IMR-90 (cell line): ENCODE data around the gene ANG. TPM values are rescaled to one million over a fixed set of nuclear protein-coding genes. Genes with fewer than 3 reads are reported as not detected.

Experiments used
- ATAC-seq: fragments of 200-7000 bp; cut with Tn5 transposase; 2 replicates; pipeline ENCODE4 v1.9.1; 2020; ENCODE audit warnings: low read depth, mild to moderate bottlenecking, moderate library complexity
- BruUV-seq: library from RNA; stranded (reverse); fragments of 400-500 nt; replicated peaks from 2 replicates; lab custom pipeline; 2021; lab: Mats Ljungman, UMichigan
- CTCF ChIA-PET: fragments of 300-600 bp; formaldehyde crosslinking; extraction: SDS; loops from one replicate; lab custom pipeline; 2021; ENCODE audit warnings: antibody characterized with exemption; lab: Yijun Ruan, JAX
- POLR2A ChIA-PET: fragments of 300-600 bp; sonication (Branson Sonifier 250); formaldehyde crosslinking; loops from one replicate; lab custom pipeline; 2022; ENCODE audit warnings: antibody characterized with exemption; ENCODE audit not compliant: unreplicated experiment; lab: Charles Lee
- DNase-seq: peaks from one replicate; pipeline ENCODE4 v3.0.0; 2013
- H2AFZ ChIP-seq: replicated peaks from 2 replicates; pipeline ENCODE3; 2013; ENCODE audit warnings: low read length, mild to moderate bottlenecking; ENCODE audit not compliant: poor library complexity
- H2AK5ac ChIP-seq: 2 replicates; pipeline ENCODE4 v1.6.1; 2013; ENCODE audit warnings: low read depth, low read length, inconsistent platforms
- H2AK9ac ChIP-seq: replicated peaks from 2 replicates; pipeline ENCODE3; 2013; ENCODE audit warnings: mild to moderate bottlenecking, low read depth, low read length, moderate library complexity; ENCODE audit not compliant: poor library complexity
- H2BK120ac ChIP-seq: 2 replicates; pipeline ENCODE4 v1.6.1; 2013; ENCODE audit warnings: low read depth, low read length, inconsistent platforms
- H2BK15ac ChIP-seq: 3 replicates; pipeline ENCODE4 v1.6.1; 2013; ENCODE audit warnings: low read depth, low read length, inconsistent platforms
- H2BK20ac ChIP-seq: 2 replicates; pipeline ENCODE4 v1.6.1; 2013; ENCODE audit warnings: low read depth, mild to moderate bottlenecking, inconsistent platforms, low read length, moderate library complexity
- H2BK5ac ChIP-seq: 2 replicates; pipeline ENCODE4 v1.6.1; 2013; ENCODE audit warnings: mild to moderate bottlenecking, low read depth, low read length, inconsistent platforms; ENCODE audit not compliant: poor library complexity, severe bottlenecking
- H3K14ac ChIP-seq: replicated peaks from 2 replicates; pipeline ENCODE4 v1.6.1; 2013; ENCODE audit warnings: low read depth, low read length, inconsistent platforms
- H3K18ac ChIP-seq: 2 replicates; pipeline ENCODE4 v1.6.1; 2013; ENCODE audit warnings: low read depth, low read length, control low read depth
- H3K23ac ChIP-seq: 2 replicates; pipeline ENCODE4 v1.6.1; 2013; ENCODE audit warnings: low read depth, low read length, inconsistent platforms
- H3K27ac ChIP-seq: 2 replicates; pipeline ENCODE4 v1.5.1; 2013; ENCODE audit warnings: mild to moderate bottlenecking, control low read depth, low read length; ENCODE audit not compliant: insufficient read depth
- H3K27me3 ChIP-seq: 2 replicates; pipeline ENCODE4 v1.6.1; 2013; ENCODE audit warnings: low read length; ENCODE audit not compliant: control insufficient read depth, insufficient read depth
- H3K36me3 ChIP-seq: 2 replicates; pipeline ENCODE4 v1.6.1; 2013; ENCODE audit warnings: low read length, mixed read lengths; ENCODE audit not compliant: control insufficient read depth, insufficient read depth
- H3K4ac ChIP-seq: 2 replicates; pipeline ENCODE4 v1.6.1; 2013; ENCODE audit warnings: low read depth, low read length, inconsistent platforms
- H3K4me1 ChIP-seq: 2 replicates; pipeline ENCODE4 v1.6.1; 2013; ENCODE audit warnings: low read length, mixed read lengths; ENCODE audit not compliant: control insufficient read depth, insufficient read depth
- H3K4me2 ChIP-seq: 2 replicates; pipeline ENCODE4 v1.6.1; 2013; ENCODE audit warnings: low read depth, mild to moderate bottlenecking, control low read depth, low read length, moderate library complexity
- H3K4me3 ChIP-seq: 2 replicates; pipeline ENCODE4 v1.5.1; 2013; ENCODE audit warnings: low read depth, mild to moderate bottlenecking, control low read depth, low read length, moderate library complexity; ENCODE audit not compliant: insufficient read depth
- H3K56ac ChIP-seq: 2 replicates; pipeline ENCODE4 v1.6.1; 2013; ENCODE audit warnings: low read length, inconsistent platforms; ENCODE audit not compliant: insufficient read depth; ENCODE audit errors: extremely low read depth
- H3K79me1 ChIP-seq, 2 experiments: 2 replicates each; pipeline ENCODE4 v1.6.1; 2013; ENCODE audit warnings: low read length in 2 of 2, inconsistent platforms in 1 of 2, low read depth in 1 of 2
- H3K9ac ChIP-seq: 2 replicates; pipeline ENCODE4 v1.6.1; 2013; ENCODE audit warnings: low read depth, low read length, control low read depth
- H3K9me1 ChIP-seq: 2 replicates; pipeline ENCODE4 v1.6.1; 2013; ENCODE audit warnings: low read length, inconsistent platforms; ENCODE audit not compliant: insufficient read depth
- H3K9me3 ChIP-seq: 2 replicates; pipeline ENCODE4 v1.6.1; 2013; ENCODE audit warnings: low read length; ENCODE audit not compliant: control insufficient read depth, insufficient read depth
- H4K20me1 ChIP-seq: 2 replicates; pipeline ENCODE4 v1.6.1; 2013; ENCODE audit warnings: low read length, inconsistent platforms; ENCODE audit not compliant: insufficient read depth
- H4K5ac ChIP-seq: 2 replicates; pipeline ENCODE4 v1.6.1; 2013; ENCODE audit warnings: mild to moderate bottlenecking, low read depth, low read length, control low read depth
- H4K8ac ChIP-seq, 2 experiments: 2 replicates each; pipeline ENCODE4 v1.6.1; 2013; ENCODE audit warnings: low read depth in 2 of 2, low read length in 2 of 2, control low read depth in 1 of 2, inconsistent platforms in 1 of 2
- H4K91ac ChIP-seq: 2 replicates; pipeline ENCODE4 v1.6.1; 2013; ENCODE audit warnings: low read depth, low read length, inconsistent platforms; ENCODE audit not compliant: insufficient read depth
- BHLHE40 ChIP-seq: fragments of 150-350 bp; IDR thresholded peaks from 2 replicates; pipeline ENCODE4 v1.6.1; 2016; ENCODE audit warnings: mild to moderate bottlenecking, low read depth, low read length
- CEBPB ChIP-seq: IDR thresholded peaks from 2 replicates; pipeline ENCODE4 v1.6.1; 2012; ENCODE audit warnings: low read depth, low read length, improper control_type of control experiment
- CHD1 ChIP-seq: IDR thresholded peaks from 2 replicates; pipeline ENCODE4 v1.6.1; 2012; ENCODE audit warnings: low read depth, low read length, improper control_type of control experiment
- CTCF ChIP-seq: conservative IDR thresholded peaks from 2 replicates; pipeline ENCODE4 v1.5.1; 2012; ENCODE audit warnings: mild to moderate bottlenecking, low read depth, low read length, improper control_type of control experiment
- FOS ChIP-seq: fragments of 150-350 bp; IDR thresholded peaks from 2 replicates; pipeline ENCODE4 v1.6.1; 2016; ENCODE audit warnings: low read depth, low read length
- MAFK ChIP-seq: IDR thresholded peaks from 2 replicates; pipeline ENCODE4 v1.6.1; 2012; ENCODE audit warnings: low read depth, low read length, improper control_type of control experiment
- MAZ ChIP-seq: IDR thresholded peaks from 2 replicates; pipeline ENCODE4 v1.6.1; 2012; ENCODE audit warnings: low read depth, mild to moderate bottlenecking, low read length, improper control_type of control experiment, moderate library complexity, borderline replicate concordance
- MXI1 ChIP-seq: IDR thresholded peaks from 2 replicates; pipeline ENCODE4 v1.6.1; 2012; ENCODE audit warnings: low read depth, mild to moderate bottlenecking, low read length, moderate library complexity, borderline replicate concordance
- NFE2L2 ChIP-seq: fragments of 150-350 bp; IDR thresholded peaks from 2 replicates; pipeline ENCODE4 v1.6.1; 2016; ENCODE audit warnings: low read depth, mild to moderate bottlenecking, low read length
- POLR2A ChIP-seq: IDR thresholded peaks from 2 replicates; pipeline ENCODE4 v1.6.1; 2012; ENCODE audit warnings: mild to moderate bottlenecking, low read depth, low read length
- RAD21 ChIP-seq: IDR thresholded peaks from 2 replicates; pipeline ENCODE4 v1.6.1; 2012; ENCODE audit warnings: low read length, improper control_type of control experiment
- RCOR1 ChIP-seq: IDR thresholded peaks from 2 replicates; pipeline ENCODE4 v1.6.1; 2012; ENCODE audit warnings: mild to moderate bottlenecking, low read length, improper control_type of control experiment; ENCODE audit not compliant: insufficient replicate concordance
- RFX5 ChIP-seq: IDR thresholded peaks from 2 replicates; pipeline ENCODE4 v1.8.0; 2012; ENCODE audit warnings: low read depth, mild to moderate bottlenecking, low read length, moderate library complexity
- SMC3 ChIP-seq: fragments of 150-350 bp; IDR thresholded peaks from 2 replicates; pipeline ENCODE4 v1.6.1; 2016; ENCODE audit warnings: low read depth, mild to moderate bottlenecking, antibody characterized with exemption, low read length, moderate library complexity
- USF2 ChIP-seq: fragments of 150-350 bp; IDR thresholded peaks from 2 replicates; pipeline ENCODE4 v1.6.1; 2017; ENCODE audit warnings: mild to moderate bottlenecking, antibody characterized with exemption, low read length, low read depth
- WGBS, 2 experiments: methylation state at CpG; one replicate each; pipeline versions ENCODE4 v1.1.5 to v1.1.7; 2013; ENCODE audit warnings: missing lambda C conversion rate in 2 of 2; ENCODE audit not compliant: insufficient read length in 1 of 2; ENCODE audit errors: extremely low coverage in 2 of 2; 5-methylcytosine and 5-hydroxymethylcytosine counted together
- dilution Hi-C: fragments of 300-500 bp; cut with HindIII; formaldehyde crosslinking; loops from one replicate; pipeline ENCODE4 v1.14.3; 2018; ENCODE audit warnings: low sequenced_read_pairs; ENCODE audit not compliant: unreplicated experiment
- in situ Hi-C: fragments of 300-500 bp; cut with MboI; formaldehyde crosslinking; loops from 3 replicates; pipeline ENCODE4 v1.14.3; 2019; ENCODE audit warnings: low sequenced_read_pairs, inconsistent platforms, mixed read lengths
- intact Hi-C: fragments of 100-400 bp; cut with micrococcal nuclease; formaldehyde crosslinking; loops from 2 replicates; pipeline ENCODE4 v1.10.0; 2022
- polyA plus RNA-seq, 3 experiments: library from polyadenylated mRNA; depleted of rRNA; stranded (reverse); fragments of >200 nt; gene quantifications; 2 replicates each; pipeline ENCODE4 v1.2.3, GENCODE V29; 2012; ENCODE audit warnings: low replicate concordance in 1 of 3
- total RNA-seq: library from RNA; depleted of rRNA; stranded (reverse); fragments of >200 nt; gene quantifications from 2 replicates; pipeline ENCODE4 v1.2.3, GENCODE V29; 2012

Gene ANG
- total and polyA plus RNA-seq, 2 of the 4 experiments (the other 2 are of a cell fraction) = 3.6 to 4.7 TPM

GRCh38 chr14:20697273-20698017, 8.9 kb downstream of the ANG start:
- Histone ChIP-seq H3K79me1 (no peaks in the 10 kb centered on the region), H3K23ac (no peak overlapping the region), H3K56ac (no peak overlapping the region), H3K4me3 (no peak overlapping the region), H3K18ac (no peak overlapping the region), H4K8ac (no peak overlapping the region), H2BK120ac (no peak overlapping the region), H2BK15ac (no peak overlapping the region), H3K4me2 (no peak overlapping the region), H4K5ac (no peak overlapping the region), H3K27me3 (no peaks in the 10 kb centered on the region), H3K9ac (no peak overlapping the region), H4K20me1 (no peaks in the 10 kb centered on the region), H2BK20ac (no peak overlapping the region), H3K4me1 (no peaks in the 10 kb centered on the region), H2BK5ac (no peak overlapping the region), H4K91ac (no peak overlapping the region), H3K14ac (no peak overlapping the region), H3K27ac (no peak overlapping the region), H3K36me3 (no peaks in the 10 kb centered on the region), H2AK9ac (no peak overlapping the region), H2AK5ac (no peak overlapping the region), H3K4ac (no peak overlapping the region), H2AFZ (peak overlapping the region; percentile 15), H3K9me1 (no peaks in the 10 kb centered on the region), H3K9me3 (no peaks in the 10 kb centered on the region)
- DNase-seq (peak; percentile 75), ATAC-seq (peak; percentile 91)
- CTCF ChIA-PET = interaction anchor here (0.6 to 1.6 kb wide), 5 partner anchors 161 to 343 kb away, joined by 3 to 4 read pairs (median 3); no protein-coding TSS in a partner anchor
- POLR2A ChIA-PET = no interaction called here
- in situ Hi-C loops = loop anchor here (10.0 kb wide), 1 partner anchor 267 kb away; no protein-coding TSS in a partner anchor
- WGBS, 2 experiments = no CpG with 5 or more reads among the region's 6 CpGs
- dilution Hi-C loops = no loop called here
- no TSS peak for BruUV-seq
- intact Hi-C loops = loop anchor here (1.0 to 5.0 kb wide), 5 partner anchors 158 to 410 kb away; no protein-coding TSS in a partner anchor
- TF ChIP-seq POLR2A (no peak), CEBPB (no peak), CTCF (peak; percentile 74), MAFK (no peak), RCOR1 (no peak), USF2 (no peak), NFE2L2 (no peak), CHD1 (no peak), BHLHE40 (no peak), MXI1 (no peak), RAD21 (peak; percentile 74), FOS (no peak), RFX5 (no peak), SMC3 (peak; percentile 80), MAZ (no peak)
